HepG2 (cell line): ENCODE data around the gene MEA1. TPM values are rescaled to one million over a fixed set of nuclear protein-coding genes. Genes with fewer than 3 reads are reported as not detected.

Experiments
- AHR ChIP-seq: IDR thresholded peaks from 2 replicates; pipeline ENCODE4 v1.6.1; 2018; ENCODE audit warnings: missing genetic modification reagents, missing compliant biosample characterization
- ARNT2 ChIP-seq: sonication (generic); formaldehyde crosslinking; IDR thresholded peaks from 2 replicates; pipeline ENCODE4 v1.8.0; 2022; ENCODE audit warnings: mild to moderate bottlenecking, low read depth, missing genetic modification reagents, moderate library complexity
- ARNTL ChIP-seq: sonication (generic); formaldehyde crosslinking; IDR thresholded peaks from 2 replicates; pipeline ENCODE4 v1.4.0; 2020; ENCODE audit warnings: mild to moderate bottlenecking, missing genetic modification reagents
- ATF4 ChIP-seq, 2 experiments: fragments of 450-650 bp in 1 of 2; sonication (generic) in 1 of 2; formaldehyde crosslinking; IDR thresholded peaks; 2 replicates each; pipeline versions ENCODE4 v1.5.0 to v1.8.0; 2020 to 2022; ENCODE audit warnings: mild to moderate bottlenecking in 1 of 2, missing genetic modification reagents in 1 of 2
- CCAR2 ChIP-seq: fragments of 200-400 bp; formaldehyde crosslinking; optimal IDR thresholded peaks from 2 replicates; pipeline ENCODE3; 2018; ENCODE audit warnings: low read depth, mild to moderate bottlenecking, low read length, moderate library complexity
- CENPBD1 ChIP-seq: sonication (generic); formaldehyde crosslinking; IDR thresholded peaks from 2 replicates; pipeline ENCODE4 v1.8.0; 2022; ENCODE audit warnings: missing genetic modification reagents, low read depth, mild to moderate bottlenecking, borderline replicate concordance
- DR1 ChIP-seq: sonication (generic); formaldehyde crosslinking; IDR thresholded peaks from 2 replicates; pipeline ENCODE4 v1.8.0; 2021; ENCODE audit warnings: mild to moderate bottlenecking, missing genetic modification reagents, inconsistent platforms
- FOXP4 ChIP-seq: sonication (generic); formaldehyde crosslinking; IDR thresholded peaks from 2 replicates; pipeline ENCODE4 v1.4.0; 2020; ENCODE audit warnings: missing genetic modification reagents
- HBP1 ChIP-seq: IDR thresholded peaks from 2 replicates; pipeline ENCODE4 v1.6.1; 2016; ENCODE audit warnings: low read depth, control low read depth
- HMG20A ChIP-seq: IDR thresholded peaks from 2 replicates; pipeline ENCODE4 v1.6.1; 2016; ENCODE audit warnings: borderline replicate concordance
- IRF1 ChIP-seq: sonication (generic); formaldehyde crosslinking; IDR thresholded peaks from 2 replicates; pipeline ENCODE4 v1.4.0; 2020; ENCODE audit warnings: low read depth, mild to moderate bottlenecking, missing genetic modification reagents
- KAT7 ChIP-seq: IDR thresholded peaks from 2 replicates; pipeline ENCODE4 v1.6.1; 2018; ENCODE audit warnings: borderline replicate concordance, missing compliant biosample characterization
- KDM6A ChIP-seq: IDR thresholded peaks from 2 replicates; pipeline ENCODE4 v1.6.1; 2016; ENCODE audit warnings: low read depth
- MIXL1 ChIP-seq: IDR thresholded peaks from 2 replicates; pipeline ENCODE4 v1.6.1; 2016
- NR0B2 ChIP-seq: sonication (generic); formaldehyde crosslinking; IDR thresholded peaks from 2 replicates; pipeline ENCODE4 v1.4.0; 2020; ENCODE audit warnings: mild to moderate bottlenecking, missing genetic modification reagents
- RAD21 ChIP-seq: fragments of 450-650 bp; formaldehyde crosslinking; IDR thresholded peaks from 2 replicates; pipeline ENCODE4 v1.5.0; 2020; ENCODE audit warnings: mild to moderate bottlenecking
- RBFOX2 ChIP-seq: fragments of 200-400 bp; formaldehyde crosslinking; IDR thresholded peaks from 2 replicates; pipeline ENCODE4 v1.6.1; 2017; ENCODE audit warnings: low read depth, mild to moderate bottlenecking, low read length
- SRSF1 ChIP-seq: fragments of 200-400 bp; formaldehyde crosslinking; optimal IDR thresholded peaks from 2 replicates; pipeline ENCODE3; 2017; ENCODE audit warnings: mild to moderate bottlenecking, low read depth, low read length, moderate library complexity
- ZBTB20 ChIP-seq: sonication (generic); formaldehyde crosslinking; IDR thresholded peaks from 2 replicates; pipeline ENCODE4 v1.8.1; 2023; ENCODE audit warnings: missing genetic modification reagents, low read depth, mild to moderate bottlenecking, borderline replicate concordance
- ZIK1 ChIP-seq: sonication (generic); formaldehyde crosslinking; IDR thresholded peaks from 2 replicates; pipeline ENCODE4 v1.5.0; 2020; ENCODE audit warnings: mild to moderate bottlenecking, low read depth, missing genetic modification reagents, borderline replicate concordance
- ZNF546 ChIP-seq: sonication (generic); formaldehyde crosslinking; conservative IDR thresholded peaks from 2 replicates; pipeline ENCODE4 v1.8.1; 2023; ENCODE audit warnings: mild to moderate bottlenecking, missing genetic modification reagents
- ZNF816 ChIP-seq: sonication (generic); formaldehyde crosslinking; IDR thresholded peaks from 2 replicates; pipeline ENCODE4 v1.8.0; 2022; ENCODE audit warnings: missing genetic modification reagents, mild to moderate bottlenecking, borderline replicate concordance
- polyA plus RNA-seq, 8 experiments: library from polyadenylated mRNA; depleted of rRNA in 3 of 8; stranded (reverse) in 7 of 8; unstranded in 1 of 8; fragments of >200 nt; fragmentation: Illumina TruSeq in 4 of 8; extraction: Trizol in 4 of 8; gene quantifications; 2 replicates each; pipeline versions ENCODE4 v1.2.1 to v1.2.3, GENCODE V29; 2011 to 2016; ENCODE audit warnings: low read depth in 4 of 8, missing spikeins in 1 of 8, mixed read lengths in 1 of 8; ENCODE audit not compliant: insufficient read depth in 1 of 8
- total RNA-seq, 5 experiments: library from RNA; depleted of rRNA; stranded (reverse); fragments of >200 nt; fragmentation: Illumina TruSeq; extraction: Trizol; gene quantifications; 2 replicates each; pipeline ENCODE4 v1.2.3, GENCODE V29; 2016; ENCODE audit warnings: low read depth in 1 of 5

Gene MEA1
- total and polyA plus RNA-seq, 2 of the 13 experiments (the other 11 are each of a cell fraction or from before 2014, with no cell fraction given), result 75.6 to 86.2 TPM

GRCh38 chr6:43059168-43060033, 45.7 kb upstream of the MEA1 start, which contains the start of the genes KLC4 and MRPL2 (continued):
- 0 out of 2 replicates have a peak, but pooled peaks have one; percentile 80 for TF ChIP-seq KAT7 (CRISPR knock-in tag)
- TF ChIP-seq RAD21, result 0 out of 2 replicates have a peak, but pooled peaks have one; percentile 13
- no peak; the same call in 1 of the 2 replicates for TF ChIP-seq ARNTL
- TF ChIP-seq ZNF546, result no peak
- peak; percentile 87; the same call in 1 of the 2 replicates for TF ChIP-seq HBP1
- peak; percentile 79 for TF ChIP-seq NR0B2 (CRISPR knock-in tag)
- TF ChIP-seq ATF4 (CRISPR knock-in tag; IDR thresholded peaks at IDR 0.05), result no peak
- TF ChIP-seq SRSF1, result no peak
- no peak; the same call in 1 of the 2 replicates for TF ChIP-seq ZBTB20 (CRISPR knock-in tag)
- TF ChIP-seq IRF1 (CRISPR knock-in tag), result no peak
- peak; percentile 69 for TF ChIP-seq AHR (CRISPR knock-in tag)
- TF ChIP-seq DR1 (CRISPR knock-in tag), result peak; percentile 86
- TF ChIP-seq ZNF816 (CRISPR knock-in tag), result no peak
- no peak for TF ChIP-seq CENPBD1 (CRISPR knock-in tag)
- no peak for TF ChIP-seq HMG20A (CRISPR knock-in tag)
- peak; percentile 85 for TF ChIP-seq RBFOX2
- TF ChIP-seq KDM6A, result no peak
- no peak for TF ChIP-seq ZIK1 (CRISPR knock-in tag)
- no peak for TF ChIP-seq CCAR2
- TF ChIP-seq ARNT2, result no peak; the same call in 1 of the 2 replicates
- TF ChIP-seq FOXP4 (CRISPR knock-in tag), result peak; percentile 34
- peak; percentile 37; the same call in 1 of the 2 replicates for TF ChIP-seq MIXL1 (CRISPR knock-in tag)
